Epidermal melanocyte (primary cell): ENCODE measurements around the gene CLSTN2.

Experiments used
- DNase-seq: peaks from one replicate; pipeline ENCODE4 v3.0.0; 2011; ENCODE audit warnings: low spot score; ENCODE audit not compliant: insufficient read length

CLSTN2 gene

GRCh38 chr3:140051019-140051957, 116.3 kb downstream of the CLSTN2 start:
- no peak for DNase-seq

GRCh38 chr3:140052771-140053702, 118.1 kb downstream of the CLSTN2 start:
- no peak for DNase-seq

- DNase-seq = no peak
Observed at GRCh38 chr3:140053794-140054193, 118.8 kb downstream of the CLSTN2 start.

- DNase-seq = no peak
Observed at GRCh38 chr3:140055092-140055791, 120.3 kb downstream of the CLSTN2 start.

GRCh38 chr3:140056047-140056446, 121.1 kb downstream of the CLSTN2 start:
- no peak for DNase-seq

- DNase-seq = no peak
Observed at GRCh38 chr3:140061211-140061610, 126.2 kb downstream of the CLSTN2 start.

- no peak for DNase-seq
Observed at GRCh38 chr3:140062461-140062860, 127.5 kb downstream of the CLSTN2 start.

GRCh38 chr3:140067487-140067886, 132.5 kb downstream of the CLSTN2 start:
- no peak for DNase-seq

GRCh38 chr3:140068494-140069017, 133.6 kb downstream of the CLSTN2 start:
- DNase-seq = no peak

GRCh38 chr3:140073278-140074045, 138.5 kb downstream of the CLSTN2 start:
- no peak for DNase-seq

- no peak for DNase-seq
Observed at GRCh38 chr3:140076552-140076951, 141.6 kb downstream of the CLSTN2 start.

- DNase-seq = no peak
Observed at GRCh38 chr3:140077406-140077805, 142.4 kb downstream of the CLSTN2 start.

GRCh38 chr3:140078343-140078742, 143.4 kb downstream of the CLSTN2 start:
- DNase-seq = no peak

GRCh38 chr3:140078940-140079339, 144.0 kb downstream of the CLSTN2 start:
- no peak for DNase-seq

- DNase-seq = no peak
Observed at GRCh38 chr3:140081887-140082286, 146.9 kb downstream of the CLSTN2 start.

GRCh38 chr3:140085001-140085400, 150.0 kb downstream of the CLSTN2 start:
- DNase-seq = no peak

- DNase-seq = no peak
Observed at GRCh38 chr3:140086642-140087041, 151.7 kb downstream of the CLSTN2 start.

GRCh38 chr3:140088058-140088457, 153.1 kb downstream of the CLSTN2 start:
- no peak for DNase-seq

GRCh38 chr3:140088513-140088912, 153.5 kb downstream of the CLSTN2 start:
- DNase-seq = no peak

- no peak for DNase-seq
Observed at GRCh38 chr3:140089403-140090072, 154.6 kb downstream of the CLSTN2 start.
